Measurements from ENCODE around the gene BRD7.

- no peak for TF ChIP-seq POLR2A (IDR thresholded peaks at IDR 0.05; ENCODE audit: low read depth, low read length)
- TF ChIP-seq CTCF (IDR thresholded peaks at IDR 0.05; ENCODE audit: extremely low read depth in 1 of 2, insufficient read depth in 1 of 2, low read depth in 1 of 2, low read length in 2 of 2): no peak
- no peak for TF ChIP-seq EZH2 (IDR thresholded peaks at IDR 0.05; ENCODE audit: borderline replicate concordance, low read depth, low read length, severe bottlenecking)
- TF ChIP-seq POLR2AphosphoS5 (IDR thresholded peaks at IDR 0.05; ENCODE audit: insufficient read depth, low read depth, low read length): no peak
- no peak for TF ChIP-seq MAX (IDR thresholded peaks at IDR 0.05; ENCODE audit: insufficient read depth, insufficient read length)
- TF ChIP-seq GATA2 (IDR thresholded peaks at IDR 0.05; ENCODE audit: insufficient read depth, insufficient read length, low read depth, low read length): no peak
- no peak for TF ChIP-seq JUN (IDR thresholded peaks at IDR 0.05; ENCODE audit: borderline replicate concordance, insufficient read depth, insufficient read length, low read depth)
- TF ChIP-seq MYC (IDR thresholded peaks at IDR 0.05; ENCODE audit: low read depth, low read length): no peak
- TF ChIP-seq FOS (IDR thresholded peaks at IDR 0.05; ENCODE audit: borderline replicate concordance, insufficient read depth, low read length): no peak
Observed at GRCh38 chr16:50367777-50368409, 895 bp downstream of the BRD7 start.
